Measurements from ENCODE around the gene ASTN2.

GRCh38 chr9:116565986-116566385, 848.9 kb downstream of the ASTN2 start:
- TF ChIP-seq CTCF (IDR thresholded peaks at IDR 0.05; ENCODE audit: low read length) (no peak), EZH2 (optimal IDR thresholded peaks at IDR 0.05; ENCODE audit: low read depth, low read length) (no peak), EZH2phosphoT487 (IDR thresholded peaks at IDR 0.05; ENCODE audit: low read length) (no peak)

All from MM.1S (cell line).